ELR (cell line): Measurements from ENCODE around the gene NR2F2.
A peak's percentile ranks its signal among the peaks of the same experiment; 100 is the strongest.

Experiments
- DNase-seq: peaks from one replicate; pipeline ENCODE4 v3.0.0-alpha.2; 2015; ENCODE audit warnings: low read depth

NR2F2 gene

GRCh38 chr15:96330450-96331143, at the start of gene NR2F2:
TSS of gene NR2F2 (plus strand) at chr15:96330700. CDS start at chr15:96332106, 1,406 bp downstream.
- peak; percentile 98 for DNase-seq

GRCh38 chr15:96285305-96285704, 45.2 kb upstream of the NR2F2 start:
- peak; percentile 85 for DNase-seq

GRCh38 chr15:96285729-96286254, 44.7 kb upstream of the NR2F2 start:
- DNase-seq: no peak

- no peak for DNase-seq
These were observed 39.8 kb upstream of the NR2F2 start for GRCh38 chr15:96290679-96291078.

- no peak for DNase-seq
These were observed 37.9 kb upstream of the NR2F2 start for GRCh38 chr15:96292635-96293034.

- DNase-seq: peak; percentile 65
These were observed 37.1 kb upstream of the NR2F2 start for GRCh38 chr15:96293441-96293840.

GRCh38 chr15:96294766-96295165, 35.7 kb upstream of the NR2F2 start:
- DNase-seq: no peak

- DNase-seq: peak; percentile 94
These were observed 34.2 kb upstream of the NR2F2 start for GRCh38 chr15:96296264-96296663.

- DNase-seq: no peak
These were observed 32.7 kb upstream of the NR2F2 start for GRCh38 chr15:96297783-96298182.

GRCh38 chr15:96298217-96298616, 32.3 kb upstream of the NR2F2 start:
- DNase-seq: no peak

- no peak for DNase-seq
These were observed 29.7 kb upstream of the NR2F2 start for GRCh38 chr15:96300836-96301235.

- no peak for DNase-seq
These were observed 26.9 kb upstream of the NR2F2 start for GRCh38 chr15:96303503-96304056.

GRCh38 chr15:96304839-96305238, 25.7 kb upstream of the NR2F2 start:
- DNase-seq: no peak

GRCh38 chr15:96306321-96306720, 24.2 kb upstream of the NR2F2 start:
- no peak for DNase-seq

GRCh38 chr15:96307856-96308394, 22.6 kb upstream of the NR2F2 start:
- DNase-seq: no peak

GRCh38 chr15:96309143-96309660, 21.3 kb upstream of the NR2F2 start:
- no peak for DNase-seq

GRCh38 chr15:96311256-96311955, 19.1 kb upstream of the NR2F2 start:
- no peak for DNase-seq

GRCh38 chr15:96311956-96312294, 18.6 kb upstream of the NR2F2 start:
- no peak for DNase-seq

GRCh38 chr15:96312641-96313335, 17.7 kb upstream of the NR2F2 start:
- DNase-seq: peak; percentile 77

- DNase-seq: no peak
These were observed 16.0 kb upstream of the NR2F2 start for GRCh38 chr15:96314518-96314917.

- DNase-seq: no peak
These were observed 15.5 kb upstream of the NR2F2 start for GRCh38 chr15:96314963-96315362.
